Measurements from ENCODE around the gene ZBTB24.
"Not testable (repeated sequence)": the region's sequence is repeated elsewhere in the genome, so short reads cannot be mapped to it uniquely, and the experiment has no call there.

Gene ZBTB24

GRCh38 chr6:109482905-109483734 lies at the start of gene ZBTB24:
Gene ZBTB24, minus strand, starts transcription at chr6:109483219. Its CDS starts 1,193 bp downstream, at chr6:109482026.
- peak; percentile 97 for DNase-seq (ENCODE audit: low spot score)

GRCh38 chr6:109531446-109531845 lies 48.4 kb upstream of the ZBTB24 start:
- DNase-seq (ENCODE audit: low spot score): no peak

GRCh38 chr6:109527989-109528388 lies 45.0 kb upstream of the ZBTB24 start:
- DNase-seq (ENCODE audit: low spot score): peak; percentile 42

DNA sequence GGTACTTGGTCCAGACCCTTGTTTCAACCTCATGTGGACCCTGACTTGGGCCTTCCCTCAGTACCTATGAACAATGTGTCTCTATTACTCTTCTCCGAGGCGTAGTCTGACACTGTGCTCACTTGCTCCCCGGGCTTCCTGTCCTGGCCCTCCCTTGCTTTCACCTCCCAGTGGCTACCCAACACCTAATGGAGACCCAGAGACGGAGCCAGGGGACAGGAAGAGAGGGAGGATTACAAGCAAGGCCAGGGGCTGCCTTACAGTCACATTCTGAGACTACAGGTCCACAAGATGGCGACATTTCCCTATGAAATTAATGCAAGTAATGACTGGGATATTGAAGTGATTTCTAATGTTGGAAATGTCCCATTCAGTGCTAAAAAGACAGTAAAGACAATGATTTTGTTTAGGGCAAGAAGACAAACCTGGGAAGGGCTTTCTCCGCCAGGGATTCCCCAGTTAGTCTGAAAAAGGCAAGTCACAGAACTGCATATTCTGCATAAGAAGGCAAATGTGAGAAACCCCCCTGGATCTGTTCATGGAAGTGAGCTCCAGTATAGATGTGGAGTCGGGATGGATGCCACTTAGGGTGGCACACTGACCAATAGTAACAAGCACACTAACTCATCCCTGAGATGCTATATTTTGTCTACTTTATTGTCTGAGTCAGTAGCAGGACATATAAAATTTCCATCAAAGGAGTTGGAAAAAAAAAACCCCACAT lies 44.0 kb upstream of the ZBTB24 start:
- peak; percentile 78 for DNase-seq (ENCODE audit: low spot score)

DNA sequence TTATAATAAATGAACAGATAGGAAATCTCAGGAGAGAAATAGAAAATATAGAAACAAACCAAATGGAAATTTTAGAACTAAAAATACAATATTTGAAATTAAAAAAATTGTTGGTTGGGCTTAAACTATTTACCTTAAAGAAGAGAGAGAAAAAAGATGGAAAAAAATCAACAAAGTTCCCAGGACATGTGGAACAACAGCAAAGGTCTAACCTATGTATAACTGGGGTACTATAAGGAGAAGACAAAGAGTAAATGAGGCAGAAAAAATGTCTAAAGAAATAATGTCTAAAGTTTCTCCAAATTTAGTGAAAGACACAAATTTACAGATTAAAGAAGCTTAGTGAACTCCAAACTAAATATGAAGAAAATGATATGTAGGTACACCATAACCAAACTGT lies 41.1 kb upstream of the ZBTB24 start:
- no peak for DNase-seq (ENCODE audit: low spot score)

DNA sequence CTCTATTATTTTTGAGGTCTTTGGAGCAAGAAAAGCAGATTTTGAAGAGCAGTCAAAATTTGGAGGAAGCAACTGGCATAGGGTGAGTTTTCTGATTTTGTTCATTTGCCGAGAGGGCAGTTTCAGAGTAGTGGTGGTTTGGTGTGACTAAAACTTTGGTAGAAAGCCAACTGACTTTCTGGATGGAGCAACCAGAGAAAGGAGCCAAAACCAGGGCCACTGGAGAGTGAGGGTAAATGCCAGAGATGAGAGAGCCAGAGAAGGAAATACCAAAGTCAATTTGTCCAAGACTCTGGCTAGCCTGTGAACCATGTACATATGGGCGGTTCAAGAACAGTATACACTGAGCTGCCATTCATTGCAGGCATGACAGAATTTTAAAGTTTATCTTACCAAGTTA lies 40.5 kb upstream of the ZBTB24 start:
- no peak for DNase-seq (ENCODE audit: low spot score)

DNA sequence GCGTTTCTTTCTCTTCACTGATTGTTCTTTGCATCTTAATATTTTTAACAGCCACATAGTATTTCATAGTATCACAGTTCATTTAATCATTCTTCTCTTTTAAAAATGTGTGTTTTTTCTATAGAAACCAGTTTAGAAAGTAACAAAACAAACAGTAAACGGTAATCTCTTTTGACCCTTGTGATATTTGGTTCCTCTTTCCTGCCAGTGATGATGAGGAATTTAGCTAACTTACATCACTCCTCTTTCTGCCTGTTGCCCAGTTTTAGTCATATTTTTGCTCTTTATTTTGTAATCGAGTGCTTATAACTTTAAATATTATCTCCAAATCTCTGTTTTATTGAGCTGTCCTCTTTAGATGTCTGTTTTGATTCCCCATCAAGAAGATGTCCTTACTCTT lies 38.1 kb upstream of the ZBTB24 start:
- DNase-seq (ENCODE audit: low spot score): no peak

- DNase-seq (ENCODE audit: low spot score): not testable (repeated sequence)
These were observed 36.6 kb upstream of the ZBTB24 start for GRCh38 chr6:109519647-109520046.

GRCh38 chr6:109516929-109517328 lies 33.9 kb upstream of the ZBTB24 start:
- DNase-seq (ENCODE audit: low spot score): no peak

- no peak for DNase-seq (ENCODE audit: low spot score)
These were observed 32.9 kb upstream of the ZBTB24 start for GRCh38 chr6:109515781-109516409.

GRCh38 chr6:109514946-109515345 lies 31.9 kb upstream of the ZBTB24 start:
- no peak for DNase-seq (ENCODE audit: low spot score)

DNA sequence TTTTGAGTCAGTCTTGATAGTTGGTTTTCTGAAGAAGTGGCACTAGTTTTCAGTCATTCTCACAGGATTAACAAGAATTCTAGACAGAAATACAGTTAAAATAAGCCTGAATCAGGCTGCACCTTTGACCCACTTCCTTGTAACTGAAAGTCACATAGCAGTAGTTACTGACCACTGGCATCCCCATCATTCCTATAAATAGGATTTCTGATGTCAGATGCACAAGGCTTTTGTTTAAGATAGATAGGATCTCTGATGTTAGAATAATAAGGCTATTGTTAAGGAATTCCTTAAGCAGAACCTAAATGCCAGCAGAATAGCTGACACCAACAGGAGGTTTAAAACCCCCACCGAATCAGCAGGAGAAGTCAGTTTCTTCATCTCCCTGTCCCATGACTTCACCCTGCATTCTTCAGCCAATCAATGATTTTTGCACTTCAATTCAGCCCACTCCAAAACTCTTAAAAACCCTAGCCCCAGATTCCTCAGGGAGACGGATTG lies 30.6 kb upstream of the ZBTB24 start:
- no peak for DNase-seq (ENCODE audit: low spot score)

- DNase-seq (ENCODE audit: low spot score): no peak
These were observed 29.3 kb upstream of the ZBTB24 start for GRCh38 chr6:109512271-109512817.

DNA sequence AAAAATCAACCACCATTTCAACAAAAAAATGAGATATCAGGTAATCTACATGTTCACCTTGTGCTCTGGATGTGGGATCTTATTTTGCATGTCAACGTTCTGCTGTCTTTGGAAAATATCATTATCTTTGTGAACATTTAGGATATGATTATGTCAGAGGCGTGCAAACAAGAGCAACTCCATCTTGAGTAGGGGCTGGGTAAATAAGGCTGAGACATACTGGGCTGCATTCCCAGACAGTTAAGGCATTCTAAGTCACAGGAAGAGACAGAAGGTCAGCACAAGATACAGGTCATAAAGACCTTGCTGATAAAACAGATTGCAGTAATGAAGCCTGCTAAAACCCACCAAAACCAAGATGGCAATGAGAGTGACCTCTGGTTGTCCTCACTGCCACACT lies 28.8 kb upstream of the ZBTB24 start:
- DNase-seq (ENCODE audit: low spot score): no peak

- no peak for DNase-seq (ENCODE audit: low spot score)
These were observed 27.3 kb upstream of the ZBTB24 start for GRCh38 chr6:109510358-109510757.

DNA sequence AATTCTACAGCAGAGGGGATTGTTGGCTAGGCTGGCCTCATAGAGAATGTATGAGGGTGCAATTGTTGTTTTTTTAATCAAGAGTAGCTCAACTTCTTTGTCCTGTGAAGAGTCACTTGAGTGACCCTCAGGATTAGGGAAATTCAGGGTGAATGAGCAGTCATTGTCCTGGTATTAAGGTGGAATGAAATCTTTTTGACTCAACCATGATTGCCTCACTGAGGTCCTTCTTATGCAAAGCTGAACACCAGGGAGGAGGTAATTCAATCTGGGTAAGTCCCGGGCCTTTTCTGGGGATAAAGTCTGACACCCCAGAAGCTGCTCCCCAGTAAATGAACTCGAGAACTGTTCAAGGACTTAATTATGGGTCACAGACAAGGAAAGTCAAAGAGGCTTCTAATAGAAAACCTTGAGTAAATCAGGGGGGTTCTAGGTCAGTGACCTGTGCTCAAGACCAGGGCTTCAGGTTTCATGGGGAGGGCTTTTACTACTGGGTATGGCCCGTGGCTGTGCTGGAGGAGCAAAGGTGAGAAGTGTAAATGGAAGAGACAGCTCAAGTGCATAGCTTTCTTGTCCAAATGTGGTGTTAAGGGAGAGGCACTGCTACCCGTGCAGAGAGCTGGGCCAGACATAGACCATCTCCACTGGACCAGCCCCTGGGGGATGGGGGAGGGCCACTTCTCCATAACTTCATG lies 25.3 kb upstream of the ZBTB24 start:
- no peak for DNase-seq (ENCODE audit: low spot score)

DNA sequence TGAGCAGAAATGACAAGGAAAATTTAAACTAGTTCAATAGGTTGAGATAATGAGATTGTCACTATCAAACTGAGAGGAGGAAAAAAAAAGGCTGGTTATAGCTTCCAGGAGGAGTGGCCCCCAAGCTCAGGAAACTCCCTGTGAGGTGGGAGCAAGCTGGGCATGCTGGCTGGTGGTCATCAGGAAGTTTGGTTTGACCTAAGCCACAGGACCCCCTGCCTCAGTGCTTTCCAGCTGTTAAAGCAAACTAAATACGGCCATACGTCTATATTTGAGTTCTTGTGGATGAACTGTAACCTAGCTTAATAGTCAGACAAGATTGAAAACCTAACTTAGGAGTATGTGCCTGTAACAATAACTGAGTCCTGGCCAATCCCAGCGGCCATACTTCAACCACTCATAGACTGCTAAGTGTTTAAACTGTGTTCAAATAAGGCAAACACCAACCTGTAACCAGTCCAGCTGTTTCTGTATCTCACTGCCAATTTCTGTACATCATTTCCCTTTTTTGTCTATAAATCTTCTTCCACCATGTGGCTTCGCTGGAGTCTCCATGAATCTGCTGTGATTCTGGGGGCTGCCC lies 24.6 kb upstream of the ZBTB24 start:
- no peak for DNase-seq (ENCODE audit: low spot score)

DNA sequence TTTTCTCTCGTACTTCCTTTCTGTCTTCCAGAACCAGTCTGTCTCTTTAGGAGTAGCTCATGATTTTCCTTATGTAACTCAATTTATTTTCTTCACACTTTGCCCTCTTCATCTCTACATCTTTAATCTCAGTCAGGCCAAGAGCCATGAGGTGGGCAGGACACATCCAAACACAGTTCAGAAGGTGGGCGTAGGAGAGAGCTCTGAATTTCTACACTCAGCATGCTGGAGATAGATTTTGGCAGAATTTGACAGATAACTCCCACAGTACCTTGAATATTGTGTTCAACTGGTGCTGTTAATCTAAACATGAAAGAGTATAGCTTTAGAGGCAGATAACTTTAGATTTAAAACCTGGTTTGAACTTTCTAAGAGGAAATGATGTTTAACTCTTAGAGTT lies 23.8 kb upstream of the ZBTB24 start:
- DNase-seq (ENCODE audit: low spot score): no peak

DNA sequence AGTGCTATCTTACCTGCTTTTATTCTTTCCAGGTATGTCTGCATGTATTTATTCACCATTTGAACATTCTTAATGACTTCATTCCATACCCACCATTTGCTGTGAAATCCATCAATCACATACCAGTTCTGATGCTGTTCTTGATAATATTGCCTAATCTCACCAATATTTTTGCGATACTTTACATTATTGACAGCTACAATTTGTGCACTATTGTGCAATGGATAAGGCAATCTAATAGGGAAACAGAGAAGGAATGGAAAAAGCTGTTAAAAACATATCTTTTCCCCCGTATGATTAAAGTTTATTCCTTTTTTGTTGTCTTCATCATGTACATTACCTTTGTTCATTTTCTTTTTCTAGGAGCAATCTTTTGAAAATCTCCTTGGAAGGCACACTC lies 23.3 kb upstream of the ZBTB24 start:
- DNase-seq (ENCODE audit: low spot score): no peak

GRCh38 chr6:109503327-109504224 lies 20.6 kb upstream of the ZBTB24 start:
- DNase-seq (ENCODE audit: low spot score): no peak

Data from D341Med (cell line).